Mammary epithelial cell (primary cell): ENCODE data around the gene NOC2L.

ENCODE experiments used
- CTCF ChIP-seq, 2 donors: IDR thresholded peaks in 1 of 2; conservative IDR thresholded peaks in 1 of 2; 2 replicates each; pipeline ENCODE4 v1.5.1; 2011 to 2012; ENCODE audit warnings: inconsistent platforms in 2 of 2, low read length in 2 of 2, mild to moderate bottlenecking in 2 of 2, control low read depth in 1 of 2, low read depth in 1 of 2; ENCODE audit not compliant: insufficient read depth in 1 of 2; ENCODE audit errors: extremely low read depth in 1 of 2
- EZH2 ChIP-seq: IDR thresholded peaks from 2 replicates; pipeline ENCODE4 v1.6.1; 2012; ENCODE audit warnings: low read length, inconsistent platforms, borderline replicate concordance

GRCh38 chr1:938711-939489 is 20.2 kb downstream of the NOC2L start:
- TF ChIP-seq CTCF (conservative IDR thresholded peaks at IDR 0.05 in 1 of 2, IDR thresholded peaks at IDR 0.05 in 1 of 2; ENCODE audit: extremely low read depth in 1 of 2, insufficient read depth in 1 of 2, low read depth in 1 of 2, low read length in 2 of 2) (no peak), EZH2 (no peak)
